H4 (cell line): ENCODE data around the gene SMC4. TPM values are rescaled to one million over a fixed set of nuclear protein-coding genes. Genes with fewer than 3 reads are reported as not detected.

Source experiments
- DNase-seq: peaks from one replicate; pipeline ENCODE4 v3.0.0-alpha.2; 2015; ENCODE audit warnings: low spot score
- total RNA-seq: library from RNA; depleted of rRNA; stranded (reverse); fragments of >200 nt; shearing (Covaris generic); gene quantifications from 2 replicates; pipeline ENCODE4 v1.2.3, GENCODE V29; 2014

The SMC4 gene
- total RNA-seq, 1 experiment from 2014 or later = 115 TPM

GRCh38 chr3:160394009-160394392 lies 5.4 kb upstream of the SMC4 start:
- DNase-seq = no peak

- DNase-seq = peak; percentile 70
Observed at GRCh38 chr3:160395297-160395696, 4.2 kb upstream of the SMC4 start.

GRCh38 chr3:160398820-160399124 lies 678 bp upstream of the SMC4 start:
- DNase-seq = no peak

GRCh38 chr3:160400030-160400701 lies 716 bp downstream of the SMC4 start:
- DNase-seq = peak; percentile 27

- DNase-seq = no peak
Observed at GRCh38 chr3:160400702-160401150, 1.3 kb downstream of the SMC4 start.

GRCh38 chr3:160401291-160402095 lies 2.0 kb downstream of the SMC4 start:
- DNase-seq = peak; percentile 62

GRCh38 chr3:160402221-160403027 lies 3.0 kb downstream of the SMC4 start:
- DNase-seq = no peak

- DNase-seq = no peak
Observed at GRCh38 chr3:160403028-160403545, 3.6 kb downstream of the SMC4 start.

- no peak for DNase-seq
Observed at GRCh38 chr3:160403796-160404470, 4.5 kb downstream of the SMC4 start.

GRCh38 chr3:160409812-160410610 lies 10.6 kb downstream of the SMC4 start:
- no peak for DNase-seq

GRCh38 chr3:160412477-160412876 lies 13.0 kb downstream of the SMC4 start:
- no peak for DNase-seq

- peak; percentile 77 for DNase-seq
Observed at GRCh38 chr3:160413613-160414248, 14.3 kb downstream of the SMC4 start.

- DNase-seq = no peak
Observed at GRCh38 chr3:160417311-160417710, 17.9 kb downstream of the SMC4 start.

- DNase-seq = no peak
Observed at GRCh38 chr3:160427832-160428424, 28.5 kb downstream of the SMC4 start.

GRCh38 chr3:160434071-160434470 lies 34.6 kb downstream of the SMC4 start:
- DNase-seq = no peak

GRCh38 chr3:160435095-160435494 lies 35.6 kb downstream of the SMC4 start:
- DNase-seq = no peak

- DNase-seq = no peak
Observed at GRCh38 chr3:160435747-160436146, 36.3 kb downstream of the SMC4 start.

- no peak for DNase-seq
Observed at GRCh38 chr3:160437083-160437455, 37.6 kb downstream of the SMC4 start.

GRCh38 chr3:160440687-160441086 lies 41.2 kb downstream of the SMC4 start:
- DNase-seq = no peak

- no peak for DNase-seq
Observed at GRCh38 chr3:160444411-160444810, 45.0 kb downstream of the SMC4 start.
